Muscle layer of duodenum (tissue), 2 donors: ENCODE data around the gene C1orf198.

Experiments
- H3K27ac ChIP-seq: one replicate; pipeline ENCODE4 v1.7.0; 2013; ENCODE audit warnings: mild to moderate bottlenecking, low read length
- H3K27me3 ChIP-seq: one replicate; pipeline ENCODE4 v1.7.0; 2013; ENCODE audit warnings: low read depth, mild to moderate bottlenecking, control low read depth, low read length
- H3K36me3 ChIP-seq, 2 donors: one replicate each; pipeline ENCODE4 v1.7.0; 2013; ENCODE audit warnings: low read length in 2 of 2, control low read depth in 1 of 2, mild to moderate bottlenecking in 1 of 2; ENCODE audit not compliant: insufficient read depth in 2 of 2, control insufficient read depth in 1 of 2
- H3K4me1 ChIP-seq, 2 donors: one replicate each; pipeline ENCODE4 v1.7.0; 2013; ENCODE audit warnings: low read length in 2 of 2, mild to moderate bottlenecking in 2 of 2, control low read depth in 1 of 2, moderate library complexity in 1 of 2; ENCODE audit not compliant: insufficient read depth in 2 of 2, control insufficient read depth in 1 of 2
- H3K4me3 ChIP-seq, 2 donors: one replicate each; pipeline ENCODE4 v1.7.0; 2013; ENCODE audit warnings: low read length in 2 of 2, low read depth in 1 of 2, mild to moderate bottlenecking in 1 of 2
- H3K9me3 ChIP-seq, 2 donors: one replicate each; pipeline ENCODE4 v1.7.0; 2013; ENCODE audit warnings: low read length in 2 of 2, control low read depth in 1 of 2, mild to moderate bottlenecking in 1 of 2; ENCODE audit not compliant: control insufficient read depth in 1 of 2
- donor health status: healthy.

C1orf198 gene

GRCh38 chr1:230791986-230792564, 76.2 kb downstream of the C1orf198 start:
- Histone ChIP-seq H3K9me3 (no peaks in the 10 kb centered on the region), H3K4me1 (no peaks in the 10 kb centered on the region), H3K36me3 (no peaks in the 10 kb centered on the region), H3K27ac (no peak overlapping the region), H3K27me3 (no peaks in the 10 kb centered on the region), H3K4me3 (no peak overlapping the region)

- H3K9me3 ChIP-seq = no peaks in the 10 kb centered on the region
- H3K27ac ChIP-seq = no peak overlapping the region
- no peak overlapping the region for H3K4me3 ChIP-seq
Observed at GRCh38 chr1:230790026-230790425, 78.3 kb downstream of the C1orf198 start.

GRCh38 chr1:230788561-230789275, 79.6 kb downstream of the C1orf198 start:
- Histone ChIP-seq H3K27me3 (no peaks in the 10 kb centered on the region), H3K4me1 (no peaks in the 10 kb centered on the region), H3K4me3 (no peak overlapping the region), H3K9me3 (no peaks in the 10 kb centered on the region), H3K36me3 (no peaks in the 10 kb centered on the region), H3K27ac (no peak overlapping the region)

More at GRCh38 chr1:230790026-230790425, 78.3 kb downstream of the C1orf198 start:
- Histone ChIP-seq H3K36me3 (no peaks in the 10 kb centered on the region), H3K4me1 (no peaks in the 10 kb centered on the region), H3K27me3 (no peaks in the 10 kb centered on the region)

GRCh38 chr1:230787471-230787870, 80.8 kb downstream of the C1orf198 start:
- H3K27ac ChIP-seq = no peak overlapping the region
- no peaks in the 10 kb centered on the region for H3K4me1 ChIP-seq
- no peaks in the 10 kb centered on the region for H3K27me3 ChIP-seq
- H3K9me3 ChIP-seq = no peaks in the 10 kb centered on the region
- H3K4me3 ChIP-seq = no peak overlapping the region
- no peaks in the 10 kb centered on the region for H3K36me3 ChIP-seq
